ENCODE measurements around the gene MACF1. TPM values are rescaled to one million over a fixed set of nuclear protein-coding genes. Genes with fewer than 3 reads are reported as not detected.
A peak's percentile ranks its signal among the peaks of the same experiment; 100 is the strongest.

MACF1 gene
- total RNA-seq, 1 donor from 2014 or later: 386 TPM

GRCh38 chr1:39194398-39195051 lies 10.0 kb upstream of the MACF1 start:
- Mint-ChIP-seq H3K36me3 (ENCODE audit: low read depth) (no peaks in the 10 kb centered on the region), H3K4me3 (ENCODE audit: unreplicated experiment) (no peak overlapping the region), H3K4me1 (ENCODE audit: low read depth) (peaks cover 83% of the 10 kb centered on the region), H3K27ac (ENCODE audit: unreplicated experiment) (peak overlapping the region; percentile 81), H3K27me3 (ENCODE audit: low read depth) (no peaks in the 10 kb centered on the region), H3K9me3 (ENCODE audit: low read depth) (no peaks in the 10 kb centered on the region)
- TF ChIP-seq CTCF (IDR thresholded peaks at IDR 0.05): no peak
- no peak for DNase-seq (ENCODE audit: low spot score)

- TF ChIP-seq CTCF (IDR thresholded peaks at IDR 0.05): no peak
- no peak for DNase-seq (ENCODE audit: low spot score)
- H3K4me1 Mint-ChIP-seq (ENCODE audit: low read depth): peaks cover 74% of the 10 kb centered on the region
- no peak overlapping the region for H3K4me3 Mint-ChIP-seq (ENCODE audit: unreplicated experiment)
- no peaks in the 10 kb centered on the region for H3K9me3 Mint-ChIP-seq (ENCODE audit: low read depth)
- H3K27me3 Mint-ChIP-seq (ENCODE audit: low read depth): no peaks in the 10 kb centered on the region
- no peaks in the 10 kb centered on the region for H3K36me3 Mint-ChIP-seq (ENCODE audit: low read depth)
- H3K27ac Mint-ChIP-seq (ENCODE audit: unreplicated experiment): peak overlapping the region; percentile 81
These were observed 9.1 kb upstream of the MACF1 start for GRCh38 chr1:39195166-39196111.

GRCh38 chr1:39196244-39197215 lies 8.0 kb upstream of the MACF1 start:
- DNase-seq (ENCODE audit: low spot score): no peak
- peaks cover 67% of the 10 kb centered on the region for H3K4me1 Mint-ChIP-seq (ENCODE audit: low read depth)

GRCh38 chr1:39199593-39199992 lies 4.9 kb upstream of the MACF1 start:
- Mint-ChIP-seq H3K9me3 (ENCODE audit: low read depth) (no peaks in the 10 kb centered on the region), H3K36me3 (ENCODE audit: low read depth) (peaks cover 4% of the 10 kb centered on the region), H3K4me3 (ENCODE audit: unreplicated experiment) (no peak overlapping the region), H3K4me1 (ENCODE audit: low read depth) (peaks cover 55% of the 10 kb centered on the region), H3K27ac (ENCODE audit: unreplicated experiment) (peak overlapping the region; percentile 18), H3K27me3 (ENCODE audit: low read depth) (no peaks in the 10 kb centered on the region)
- no peak for TF ChIP-seq CTCF (IDR thresholded peaks at IDR 0.05)
- no peak for DNase-seq (ENCODE audit: low spot score)

More at GRCh38 chr1:39196244-39197215, 8.0 kb upstream of the MACF1 start:
- Mint-ChIP-seq H3K4me3 (ENCODE audit: unreplicated experiment) (no peak overlapping the region), H3K36me3 (ENCODE audit: low read depth) (peaks cover 2% of the 10 kb centered on the region), H3K27ac (ENCODE audit: unreplicated experiment) (peak overlapping the region; percentile 78), H3K27me3 (ENCODE audit: low read depth) (no peaks in the 10 kb centered on the region), H3K9me3 (ENCODE audit: low read depth) (no peaks in the 10 kb centered on the region)
- no peak for TF ChIP-seq CTCF (IDR thresholded peaks at IDR 0.05)

Measured in chondrocyte (in vitro differentiated cells).